HCT116 (cell line): ENCODE measurements around the gene TBXAS1.

ENCODE experiments used
- CEBPB ChIP-seq: IDR thresholded peaks from 2 replicates; pipeline ENCODE4 v1.6.1; 2012; ENCODE audit warnings: low read depth
- EGR1 ChIP-seq: IDR thresholded peaks from 2 replicates; pipeline ENCODE4 v1.6.1; 2012; ENCODE audit warnings: low read depth
- EZH2 ChIP-seq: fragments of 200-600 bp; sonication (generic); IDR thresholded peaks from 2 replicates; pipeline ENCODE4 v1.6.1; 2017; ENCODE audit warnings: antibody characterized with exemption, mixed run types
- POLR2A ChIP-seq: IDR thresholded peaks from 2 replicates; pipeline ENCODE4 v1.7.0; 2011; ENCODE audit warnings: borderline replicate concordance; ENCODE audit not compliant: insufficient read depth, insufficient read length; ENCODE audit errors: extremely low read depth
- POLR2AphosphoS5 ChIP-seq: IDR thresholded peaks from 2 replicates; pipeline ENCODE4 v1.6.1; 2011; ENCODE audit warnings: mild to moderate bottlenecking, low read depth, low read length, moderate library complexity
- ZNF274 ChIP-seq: fragments of 200-500 bp; sonication (Bioruptor generic); IDR thresholded peaks from 2 replicates; pipeline ENCODE4 v1.6.1; 2014; ENCODE audit warnings: mild to moderate bottlenecking, low read depth, low read length, inconsistent platforms
- TF ChIP-seq, protein P1 (sequence below), 3 experiments: fragments of 200-600 bp in 1 of 3; sonication (generic) in 1 of 3; IDR thresholded peaks in 2 of 3; conservative IDR thresholded peaks in 1 of 3; 2 replicates each; pipeline ENCODE4 v1.5.1; 2012 to 2017; ENCODE audit warnings: low read depth in 2 of 3, low read length in 2 of 3, antibody characterized with exemption in 1 of 3, borderline replicate concordance in 1 of 3, control low read depth in 1 of 3, mild to moderate bottlenecking in 1 of 3, mixed read lengths in 1 of 3, mixed run types in 1 of 3, moderate library complexity in 1 of 3; ENCODE audit not compliant: insufficient read depth in 1 of 3

DNA sequence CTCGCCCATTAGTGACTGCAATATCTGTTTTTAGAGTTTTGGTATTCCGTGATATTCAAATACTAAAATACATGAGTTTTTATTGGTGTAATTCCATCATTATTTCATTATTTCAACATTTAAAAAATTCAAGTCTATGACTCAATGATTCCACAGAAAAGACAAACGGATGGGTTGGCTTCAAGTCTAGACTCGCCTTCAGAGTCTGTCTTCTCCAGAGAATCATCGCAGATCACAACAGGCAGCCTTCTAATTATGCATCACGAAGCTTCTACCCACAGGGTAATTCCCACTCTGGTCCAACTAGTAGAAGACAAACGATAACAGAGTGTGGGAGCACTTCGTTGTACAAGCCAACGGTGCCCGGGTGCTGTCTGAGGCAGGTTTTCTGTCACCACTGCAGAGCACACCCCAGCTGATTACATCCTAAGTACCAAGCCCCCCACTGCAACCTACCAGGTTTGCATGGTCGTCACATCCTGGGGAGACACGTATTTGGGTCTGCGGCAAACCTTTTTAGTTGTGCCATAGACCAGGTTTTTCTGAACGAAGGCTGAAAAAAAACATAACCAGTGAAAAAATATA lies 204.8 kb downstream of the TBXAS1 start:
- TF ChIP-seq, protein P1, sequence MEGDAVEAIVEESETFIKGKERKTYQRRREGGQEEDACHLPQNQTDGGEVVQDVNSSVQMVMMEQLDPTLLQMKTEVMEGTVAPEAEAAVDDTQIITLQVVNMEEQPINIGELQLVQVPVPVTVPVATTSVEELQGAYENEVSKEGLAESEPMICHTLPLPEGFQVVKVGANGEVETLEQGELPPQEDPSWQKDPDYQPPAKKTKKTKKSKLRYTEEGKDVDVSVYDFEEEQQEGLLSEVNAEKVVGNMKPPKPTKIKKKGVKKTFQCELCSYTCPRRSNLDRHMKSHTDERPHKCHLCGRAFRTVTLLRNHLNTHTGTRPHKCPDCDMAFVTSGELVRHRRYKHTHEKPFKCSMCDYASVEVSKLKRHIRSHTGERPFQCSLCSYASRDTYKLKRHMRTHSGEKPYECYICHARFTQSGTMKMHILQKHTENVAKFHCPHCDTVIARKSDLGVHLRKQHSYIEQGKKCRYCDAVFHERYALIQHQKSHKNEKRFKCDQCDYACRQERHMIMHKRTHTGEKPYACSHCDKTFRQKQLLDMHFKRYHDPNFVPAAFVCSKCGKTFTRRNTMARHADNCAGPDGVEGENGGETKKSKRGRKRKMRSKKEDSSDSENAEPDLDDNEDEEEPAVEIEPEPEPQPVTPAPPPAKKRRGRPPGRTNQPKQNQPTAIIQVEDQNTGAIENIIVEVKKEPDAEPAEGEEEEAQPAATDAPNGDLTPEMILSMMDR (IDR thresholded peaks at IDR 0.05 in 2 of 3, conservative IDR thresholded peaks at IDR 0.05 in 1 of 3; ENCODE audit: borderline replicate concordance in 1 of 3, insufficient read depth in 1 of 3, low read depth in 2 of 3, low read length in 2 of 3) = no peak
- TF ChIP-seq POLR2A (no peak), EGR1 (no peak), POLR2AphosphoS5 (no peak), CEBPB (no peak), EZH2 (no peak), ZNF274 (no peak)
